Testis (tissue), 2 donors: ENCODE measurements around the gene ZPR1.

Experiments used
- POLR2A ChIP-seq: fragments of 450-650 bp; IDR thresholded peaks from one replicate; pipeline ENCODE4 v1.6.1; 2017; ENCODE audit warnings: antibody characterized with exemption, mild to moderate bottlenecking, moderate library complexity
- TF ChIP-seq, protein P1 (sequence below), 3 experiments: fragments of 450-650 bp in 2 of 3; fragments of 200-600 bp in 1 of 3; sonication (generic) in 1 of 3; IDR thresholded peaks; one replicate each; pipeline ENCODE4 v1.5.1; 2016 to 2019; ENCODE audit warnings: antibody characterized with exemption in 3 of 3, mild to moderate bottlenecking in 2 of 3, moderate library complexity in 1 of 3

DNA sequence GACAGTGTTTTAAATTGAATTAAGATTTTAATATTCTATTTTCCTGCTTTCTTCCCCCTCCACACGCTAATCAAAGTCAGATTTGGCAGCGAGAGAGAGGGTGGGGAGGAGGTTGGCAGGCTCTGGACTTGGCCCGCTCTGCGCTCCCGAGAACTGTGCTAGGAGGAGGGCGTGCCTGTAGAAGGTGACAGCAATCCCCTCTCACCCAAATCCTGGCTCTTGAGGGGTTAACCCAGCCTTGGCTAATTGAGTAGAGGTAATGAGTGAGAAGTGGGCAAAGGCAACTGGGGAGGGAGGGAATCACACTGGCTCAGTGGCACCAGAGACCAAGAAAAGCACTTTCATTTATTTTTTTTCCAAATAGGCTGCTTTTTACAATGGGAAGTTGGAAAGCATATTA lies 57.2 kb downstream of the ZPR1 start:
- TF ChIP-seq, protein P1, sequence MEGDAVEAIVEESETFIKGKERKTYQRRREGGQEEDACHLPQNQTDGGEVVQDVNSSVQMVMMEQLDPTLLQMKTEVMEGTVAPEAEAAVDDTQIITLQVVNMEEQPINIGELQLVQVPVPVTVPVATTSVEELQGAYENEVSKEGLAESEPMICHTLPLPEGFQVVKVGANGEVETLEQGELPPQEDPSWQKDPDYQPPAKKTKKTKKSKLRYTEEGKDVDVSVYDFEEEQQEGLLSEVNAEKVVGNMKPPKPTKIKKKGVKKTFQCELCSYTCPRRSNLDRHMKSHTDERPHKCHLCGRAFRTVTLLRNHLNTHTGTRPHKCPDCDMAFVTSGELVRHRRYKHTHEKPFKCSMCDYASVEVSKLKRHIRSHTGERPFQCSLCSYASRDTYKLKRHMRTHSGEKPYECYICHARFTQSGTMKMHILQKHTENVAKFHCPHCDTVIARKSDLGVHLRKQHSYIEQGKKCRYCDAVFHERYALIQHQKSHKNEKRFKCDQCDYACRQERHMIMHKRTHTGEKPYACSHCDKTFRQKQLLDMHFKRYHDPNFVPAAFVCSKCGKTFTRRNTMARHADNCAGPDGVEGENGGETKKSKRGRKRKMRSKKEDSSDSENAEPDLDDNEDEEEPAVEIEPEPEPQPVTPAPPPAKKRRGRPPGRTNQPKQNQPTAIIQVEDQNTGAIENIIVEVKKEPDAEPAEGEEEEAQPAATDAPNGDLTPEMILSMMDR (IDR thresholded peaks at IDR 0.05) = no peak
- TF ChIP-seq POLR2A = no peak
